Measurements from ENCODE around the gene KCNJ14. TPM values are rescaled to one million over a fixed set of nuclear protein-coding genes. Genes with fewer than 3 reads are reported as not detected.

Gene KCNJ14
- total and polyA plus RNA-seq, 2 of the 8 experiments (the other 6 are each of a cell fraction or from before 2014, with no cell fraction given): 0.45 to 0.89 TPM

GRCh38 chr19:48461982-48462655 lies 6.7 kb downstream of the KCNJ14 start:
- H4K5ac ChIP-seq (ENCODE audit: insufficient read length, low read depth, low read length): no peak overlapping the region
- H3K23ac ChIP-seq (ENCODE audit: insufficient read length): no peak overlapping the region
- no peaks in the 10 kb centered on the region for H3K27me3 ChIP-seq (replicated peaks in 1 of 4; ENCODE audit: control insufficient read depth in 3 of 4, extremely low read depth in 1 of 4, insufficient read depth in 3 of 4, low read length in 3 of 4)
- no peak overlapping the region for H3K4me3 ChIP-seq (ENCODE audit: extremely low read depth in 1 of 4, insufficient read depth in 2 of 4, low read depth in 3 of 4, low read length in 4 of 4)
- peaks cover 0 to 2% (median under 1%) of the 10 kb centered on the region in 4 experiments; a peak in 1 of 7 replicates for H3K4me1 ChIP-seq (replicated peaks in 1 of 4; ENCODE audit: control insufficient read depth in 3 of 4, insufficient read depth in 4 of 4, low read length in 3 of 4)
- no peaks in the 10 kb centered on the region for H3K79me2 ChIP-seq (ENCODE audit: control insufficient read depth in 1 of 2, insufficient read depth in 2 of 2, low read length in 2 of 2)
- H3K36me3 ChIP-seq (ENCODE audit: control insufficient read depth in 2 of 4, insufficient read depth in 4 of 4, low read length in 3 of 4): peaks cover 0 to 7% (median 0%) of the 10 kb centered on the region in 4 experiments; a peak in 2 of 8 replicates
- H3K56ac ChIP-seq (replicated peaks; ENCODE audit: insufficient read length, low read depth, low read length): no peak overlapping the region
- H3K9ac ChIP-seq (replicated peaks in 1 of 4; ENCODE audit: extremely low read depth in 1 of 4, low read depth in 3 of 4, low read length in 3 of 4): no peak overlapping the region
- no peak overlapping the region for H2BK20ac ChIP-seq (ENCODE audit: low read length)
- FAIRE-seq (no peak), DNase-seq (ENCODE audit: low read depth in 1 of 2, low spot score in 2 of 2) (peak; percentile 75 to 88)
- H4K8ac ChIP-seq (ENCODE audit: extremely low read depth, insufficient read depth, low read length): peak overlapping the region; percentile 76; the same call in 1 of the 2 replicates
- H3K79me1 ChIP-seq (ENCODE audit: low read depth, low read length): no peaks in the 10 kb centered on the region; the same call in 1 of the 2 replicates
- no peak overlapping the region for H3K27ac ChIP-seq (ENCODE audit: low read depth, low read length)
- peak overlapping the region; percentile 97 for H2AK5ac ChIP-seq (ENCODE audit: low read depth, low read length)
- no peak overlapping the region; the same call in 1 of the 2 replicates for H2BK5ac ChIP-seq (ENCODE audit: low read depth, low read length)
- ChIA-PET CTCF (ENCODE audit: partially characterized antibody) (interaction anchor here (0.6 to 1.0 kb wide), 3 partner anchors 13 to 87 kb away, joined by 3 read pairs; no protein-coding TSS in a partner anchor), POLR2A (ENCODE audit: partially characterized antibody) (interaction anchor here (0.7 to 3.0 kb wide), 16 partner anchors 9 to 154 kb away, joined by 3 to 17 read pairs (median 7); partner anchors contain the start of genes GRIN2D and GRWD1)
- no peak overlapping the region for H3K4me2 ChIP-seq (ENCODE audit: insufficient read depth in 1 of 2, low read depth in 2 of 2, low read length in 2 of 2)
- H4K20me1 ChIP-seq (replicated peaks in 1 of 2; ENCODE audit: control insufficient read depth in 1 of 2, insufficient read depth in 2 of 2, low read length in 2 of 2): no peaks in the 10 kb centered on the region
- H2BK120ac ChIP-seq (replicated peaks; ENCODE audit: low read depth, low read length): no peak overlapping the region
- peak overlapping the region; percentile 75; the same call in 1 of the 2 replicates for H2BK12ac ChIP-seq (ENCODE audit: low read depth, low read length)
- H3K23me2 ChIP-seq (ENCODE audit: low read depth, low read length): no peaks in the 10 kb centered on the region
- no peak overlapping the region for H2AFZ ChIP-seq (ENCODE audit: low read length)
- H2BK15ac ChIP-seq (ENCODE audit: low read length): peak overlapping the region; percentile 81; the same call in 1 of the 2 replicates
- H4K91ac ChIP-seq (replicated peaks; ENCODE audit: insufficient read length, low read length): peak overlapping the region; percentile 56
- peaks cover 0 to 6% of the 10 kb centered on the region in 2 experiments; a peak in 1 of 4 replicates for H3K9me3 ChIP-seq (ENCODE audit: insufficient read depth in 2 of 2, low read depth in 1 of 2, low read length in 1 of 2)
- no peak overlapping the region for H3K14ac ChIP-seq (ENCODE audit: insufficient read length)
- H3K18ac ChIP-seq (ENCODE audit: extremely low read depth, low read length): no peak overlapping the region
- H3K4ac ChIP-seq (replicated peaks; ENCODE audit: insufficient read length, low read depth, low read length): no peak overlapping the region
- WGBS, 2 experiments (ENCODE audit: extremely low coverage in 1 of 2, insufficient coverage in 1 of 2, insufficient read length in 1 of 2, insufficient replicate concordance in 2 of 2, low coverage in 1 of 2, low lambda C conversion rate in 2 of 2, missing lambda C conversion rate in 1 of 2): 91% methylated on average over 49 of the region's 62 CpGs; no CpG with 5 or more reads in 1 of the 2 experiments
- TF ChIP-seq SIX5 (IDR thresholded peaks at IDR 0.05; ENCODE audit: low read depth, low read length) (peak; percentile 68), JUND (IDR thresholded peaks at IDR 0.05; ENCODE audit: low read length) (no peak), MAX (IDR thresholded peaks at IDR 0.05) (peak; percentile 100), TCF12 (IDR thresholded peaks at IDR 0.05; ENCODE audit: low read depth, low read length) (0 out of 2 replicates have a peak, but pooled peaks have one; percentile 65), SAP30 (IDR thresholded peaks at IDR 0.05; ENCODE audit: insufficient read depth, insufficient replicate concordance, low read length) (no peak), SRF (IDR thresholded peaks at IDR 0.05; ENCODE audit: low read depth, low read length) (no peak), ZNF274 (IDR thresholded peaks at IDR 0.05; ENCODE audit: borderline replicate concordance, extremely low read depth, low read length) (no peak), E2F6 (IDR thresholded peaks at IDR 0.05) (peak; percentile 98)

Measured in H1 (cell line).